Islet precursor cell (in vitro differentiated cells): ENCODE data around the gene UBE2D4.
"Not testable (repeated sequence)": the region's sequence is repeated elsewhere in the genome, so short reads cannot be mapped to it uniquely, and the experiment has no call there.

ENCODE experiments used
- DNase-seq: peaks from one replicate; pipeline ENCODE4 v3.0.0-alpha.2; 2018

The UBE2D4 gene

GRCh38 chr7:43925984-43926797 is at the start of gene UBE2D4:
TSS of gene UBE2D4 (plus strand) at chr7:43926436. CDS start at chr7:43926533, 97 bp downstream.
- peak; percentile 87 for DNase-seq

DNA sequence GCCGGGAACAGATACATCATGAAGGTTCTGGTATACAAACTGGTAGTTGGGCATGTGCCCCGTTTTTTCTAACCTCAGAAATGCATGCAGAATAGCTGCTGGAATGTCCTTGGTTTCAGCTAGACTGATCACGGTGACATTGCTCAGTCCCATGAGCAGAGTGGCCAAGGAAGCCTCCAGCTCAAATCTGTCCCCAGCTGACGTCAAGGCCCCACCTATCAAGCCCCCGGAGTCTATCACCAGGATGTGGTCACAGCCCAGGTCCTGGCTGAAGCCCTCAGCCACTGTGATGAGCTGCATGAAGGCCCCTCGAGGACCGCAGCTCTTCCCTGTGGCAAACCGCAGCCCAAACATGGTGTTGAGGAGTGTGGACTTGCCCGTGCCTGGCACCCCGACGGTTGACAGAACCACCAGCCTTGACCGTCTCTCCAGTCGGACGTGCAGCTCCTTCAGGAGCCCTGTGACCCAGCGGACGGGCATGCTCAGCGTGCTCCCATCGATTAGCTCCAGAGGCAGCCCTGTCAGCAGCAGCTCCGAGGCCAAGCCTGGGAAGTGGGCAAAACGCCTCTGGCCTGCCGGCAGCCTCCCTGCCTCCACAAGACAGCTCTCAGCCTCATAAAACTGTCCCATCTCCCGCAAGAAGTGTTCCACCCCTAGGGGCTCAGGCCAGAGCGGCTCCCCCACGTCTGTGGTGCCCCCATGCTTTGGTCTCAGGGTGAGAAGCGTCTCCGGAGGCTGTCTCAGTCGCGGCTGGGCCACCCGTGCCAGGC is 49.1 kb upstream of the UBE2D4 start:
- no peak for DNase-seq

DNA sequence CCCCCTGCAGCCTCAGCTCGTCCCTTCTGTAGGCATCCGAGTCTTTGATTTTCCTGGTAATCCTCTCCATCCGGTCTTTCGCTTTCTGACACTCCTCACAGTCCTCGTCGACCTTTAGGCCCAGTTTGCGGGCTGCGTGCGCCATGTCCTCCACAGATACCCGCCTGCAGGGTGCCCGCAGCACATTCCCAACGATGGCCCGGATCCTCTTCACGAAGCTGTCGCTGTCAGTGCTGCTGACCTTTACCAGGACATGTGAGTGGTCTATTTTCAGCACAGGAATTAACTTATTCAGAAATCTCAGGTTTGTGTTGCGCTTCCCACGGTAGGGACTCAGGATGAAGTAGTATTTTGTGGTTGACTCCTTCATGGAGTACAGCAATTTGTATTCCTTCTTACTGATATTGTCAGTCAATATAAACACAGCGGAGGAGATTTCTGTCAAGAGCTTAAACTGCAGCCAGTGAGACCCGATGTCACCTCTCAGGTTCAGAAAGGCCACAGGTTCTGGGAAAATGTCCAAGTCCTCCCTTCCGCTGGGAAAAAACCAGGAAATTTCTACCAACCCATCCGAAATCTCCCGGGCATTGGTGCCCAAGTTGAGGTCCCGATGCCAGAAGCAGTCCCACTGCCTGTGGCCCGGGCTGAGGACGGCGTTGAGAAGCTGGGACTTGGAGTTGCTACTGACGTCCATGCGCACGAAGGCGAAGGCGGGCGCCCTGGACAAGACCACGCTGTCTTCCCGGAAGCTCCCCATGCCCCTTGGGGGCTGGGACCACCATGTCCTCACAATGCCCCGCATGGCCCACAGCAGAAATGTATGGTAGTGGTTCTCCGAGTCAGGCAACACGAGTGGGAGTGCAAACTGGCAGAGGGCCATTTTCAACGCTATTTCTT is 48.0 kb upstream of the UBE2D4 start:
- DNase-seq, result no peak

DNA sequence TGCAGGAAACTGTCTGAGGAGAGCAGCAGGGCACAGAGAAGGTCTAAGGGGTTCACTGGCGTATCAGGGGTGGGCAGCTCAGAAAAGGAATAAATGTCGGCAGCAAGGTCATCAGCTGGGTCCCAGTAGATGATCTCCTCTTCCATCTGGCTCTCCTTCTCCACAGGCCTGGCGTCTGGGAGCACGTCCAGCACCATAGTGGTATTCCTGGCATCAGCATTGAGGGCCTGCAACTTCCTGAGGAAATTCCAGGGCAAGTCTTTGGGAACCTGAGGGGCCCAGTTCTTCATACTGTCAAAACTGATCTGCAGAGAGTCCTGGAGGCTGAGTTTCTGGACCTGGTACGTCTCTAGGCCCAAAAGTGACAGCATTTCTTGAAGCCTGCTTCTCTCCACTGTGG is 47.4 kb upstream of the UBE2D4 start:
- DNase-seq, result no peak

DNA sequence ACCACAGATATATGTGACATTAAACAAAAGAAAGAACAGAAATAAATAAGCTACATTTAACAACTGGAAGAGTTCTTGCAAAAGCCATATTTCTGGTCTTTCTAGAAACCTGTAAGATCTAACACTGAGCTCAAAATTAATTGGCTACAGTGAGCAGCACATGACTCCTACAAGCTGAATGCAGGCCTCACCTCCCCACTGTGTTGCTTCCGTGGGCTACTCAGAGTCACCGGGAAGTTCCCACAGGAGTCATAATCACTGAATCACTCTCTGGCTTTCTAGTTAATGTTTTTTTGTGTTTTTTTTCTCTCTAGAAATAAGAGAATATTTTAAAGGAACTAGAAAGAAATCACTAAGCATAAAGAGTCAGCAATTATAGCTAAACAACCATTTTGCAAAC is 46.8 kb upstream of the UBE2D4 start:
- DNase-seq, result no peak

- DNase-seq, result no peak
Observed at GRCh38 chr7:43880596-43880995, 45.6 kb upstream of the UBE2D4 start.

- no peak for DNase-seq
Observed at GRCh38 chr7:43884209-43884608, 42.0 kb upstream of the UBE2D4 start.

DNA sequence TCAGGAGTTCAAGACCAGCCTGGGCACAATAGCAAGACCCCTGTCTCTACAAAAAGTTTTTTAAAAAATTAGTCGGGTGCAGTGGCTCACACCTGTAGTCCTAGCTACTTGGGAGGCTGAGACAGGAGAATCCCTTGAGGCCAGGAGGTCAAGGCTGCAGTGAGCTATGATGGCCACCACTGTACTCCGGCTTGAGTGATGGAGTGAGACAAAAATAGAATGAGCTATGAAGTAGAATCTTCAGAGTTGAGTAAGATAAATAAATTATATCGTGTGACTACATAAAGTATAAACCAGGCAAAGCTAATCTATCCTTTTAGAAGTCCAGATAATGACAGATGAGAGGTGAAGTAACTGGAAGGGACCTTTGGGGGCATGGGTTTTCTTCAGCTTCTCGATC is 41.6 kb upstream of the UBE2D4 start:
- no peak for DNase-seq

DNA sequence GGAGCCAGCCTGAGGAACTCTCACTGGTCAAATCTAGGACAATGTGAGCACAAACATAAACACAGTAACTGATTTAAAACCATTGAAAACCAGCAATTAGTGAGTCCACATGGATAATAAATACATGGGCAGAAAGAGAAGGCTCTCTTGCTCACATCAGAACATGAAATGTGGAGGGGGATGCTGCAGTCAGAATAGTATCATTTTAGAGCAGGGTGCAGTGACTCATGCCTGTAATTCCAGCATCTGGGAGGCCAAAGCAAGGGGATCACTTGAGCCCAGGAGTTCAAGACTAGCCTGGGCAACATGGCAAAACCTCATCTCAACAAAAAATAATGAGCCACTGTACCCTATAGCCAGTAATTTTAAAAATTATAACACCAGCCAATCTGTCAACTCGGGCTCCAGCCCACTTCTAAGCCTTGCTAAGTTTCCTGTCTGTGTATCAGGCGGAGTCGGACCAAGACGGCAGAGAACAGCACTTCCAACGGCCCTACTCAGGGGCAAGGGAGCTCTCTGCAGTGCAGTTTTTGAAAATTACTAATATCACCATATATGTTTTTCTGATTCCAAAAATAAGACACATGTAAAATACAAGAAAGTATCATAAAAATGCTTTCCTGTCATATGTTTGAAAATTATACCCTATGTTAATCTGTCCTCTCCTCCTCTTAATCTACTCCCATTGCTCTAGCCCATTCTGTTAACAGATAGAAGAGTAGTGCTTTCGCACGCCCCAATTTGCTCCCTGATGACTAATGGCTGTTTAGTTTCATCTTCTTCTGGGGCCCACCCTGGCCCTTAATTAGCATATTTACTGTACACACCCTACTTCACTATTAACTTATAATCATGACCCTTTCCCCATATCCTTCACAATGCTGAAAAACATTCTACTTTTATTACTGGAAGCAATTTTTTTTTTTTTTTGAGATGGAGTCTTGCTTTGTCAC is 37.0 kb upstream of the UBE2D4 start:
- DNase-seq, result no peak

- no peak for DNase-seq
Observed at GRCh38 chr7:43890468-43890867, 35.8 kb upstream of the UBE2D4 start.

- no peak for DNase-seq
Observed at GRCh38 chr7:43891069-43891955, 34.9 kb upstream of the UBE2D4 start.

- DNase-seq, result no peak
Observed at GRCh38 chr7:43895847-43896415, 30.3 kb upstream of the UBE2D4 start.

GRCh38 chr7:43898571-43898970 is 27.7 kb upstream of the UBE2D4 start:
- not testable (repeated sequence) for DNase-seq

- no peak for DNase-seq
Observed at GRCh38 chr7:43902542-43903054, 23.6 kb upstream of the UBE2D4 start.

DNA sequence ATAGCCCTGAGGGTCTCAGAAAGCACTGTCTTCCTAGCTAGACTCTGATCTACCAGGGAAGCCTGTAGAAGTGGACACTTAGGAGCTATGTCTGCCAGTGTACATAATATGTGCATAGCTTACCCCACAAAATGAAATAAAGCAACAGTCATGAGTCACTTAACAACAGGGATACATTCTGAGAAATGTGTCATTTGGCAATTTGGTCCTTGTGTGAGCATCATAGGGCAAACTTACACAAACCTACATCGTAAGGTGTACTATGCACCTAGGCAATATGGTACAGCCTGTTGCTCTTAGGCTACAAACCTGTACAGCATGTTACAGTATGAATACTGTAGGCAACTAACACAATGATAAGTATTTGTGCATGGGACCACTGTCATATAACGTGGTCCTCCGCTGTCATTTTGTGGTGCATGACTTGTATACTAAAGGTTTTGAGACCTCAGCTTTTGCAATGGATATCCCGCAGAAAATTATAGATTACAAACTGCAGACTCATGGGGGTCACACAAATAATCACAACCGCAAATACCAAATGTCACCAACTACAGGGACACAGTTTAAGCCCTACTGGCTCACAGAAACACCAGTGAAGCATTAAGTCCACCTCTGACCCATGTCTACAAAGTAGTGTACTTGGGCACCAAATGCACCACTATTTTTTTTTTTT is 21.6 kb upstream of the UBE2D4 start:
- DNase-seq, result no peak

DNA sequence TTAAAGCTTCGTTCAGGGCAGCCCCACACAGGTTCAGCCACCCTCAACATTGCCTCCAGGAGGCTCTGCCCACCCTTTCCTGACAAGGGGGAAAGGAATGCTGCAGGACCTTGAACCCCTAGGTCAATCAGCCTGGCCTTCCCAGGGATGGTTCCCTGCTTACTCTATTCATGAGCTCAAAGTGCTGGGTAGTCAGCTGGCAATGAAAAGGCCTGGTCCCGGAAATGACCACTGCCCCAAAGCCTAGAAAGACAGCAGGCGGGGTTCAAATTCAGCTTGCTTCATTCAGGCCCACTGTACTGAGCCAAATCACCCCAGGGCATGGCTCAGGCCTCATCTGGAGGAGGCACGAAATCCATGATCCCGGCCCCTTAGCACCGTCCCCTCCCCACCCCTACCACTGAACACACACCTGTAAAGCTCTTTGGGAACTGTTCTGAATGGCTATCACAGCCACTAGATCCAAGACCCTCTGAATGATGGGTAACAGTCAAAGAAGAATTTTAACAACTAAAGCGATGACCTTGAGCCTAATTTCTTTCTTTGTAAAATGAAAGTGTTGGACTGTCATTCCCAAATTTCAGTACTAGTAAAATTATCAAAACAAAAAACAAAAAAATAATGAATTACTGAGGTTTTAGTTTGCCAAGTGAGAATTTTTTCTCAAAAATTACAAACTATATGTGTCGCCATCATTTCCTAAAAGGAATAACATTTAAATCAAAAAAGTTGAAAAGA is 20.9 kb upstream of the UBE2D4 start:
- peak; percentile 76 for DNase-seq

DNA sequence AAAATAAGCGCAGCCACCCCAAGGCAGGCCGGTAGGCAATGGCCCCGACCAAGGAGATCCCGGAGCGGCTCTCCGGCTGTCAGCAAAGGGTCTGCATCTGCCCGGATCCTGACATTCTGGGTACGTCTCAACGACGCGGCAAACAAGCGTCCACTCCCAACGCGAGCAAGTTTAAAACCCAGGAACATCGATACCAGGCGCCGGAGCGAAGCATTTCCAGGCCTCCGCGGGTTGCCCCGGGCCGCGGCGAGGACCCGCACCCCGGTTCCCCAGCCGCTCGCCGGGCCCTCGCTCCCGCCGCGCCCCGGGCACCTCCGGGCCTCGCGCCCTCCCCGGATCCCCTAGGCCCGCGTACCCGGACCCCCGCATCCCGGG is 20.3 kb upstream of the UBE2D4 start:
- peak; percentile 68 for DNase-seq

- peak; percentile 72 for DNase-seq
Observed at GRCh38 chr7:43906331-43907010, 19.8 kb upstream of the UBE2D4 start, which contains the start of gene URGCP. TSS of gene URGCP (minus strand) at chr7:43906596. CDS start at chr7:43906575, 21 bp downstream.
